GM13976 (cell line): ENCODE results near the gene ST3GAL3.
A peak's percentile ranks its signal among the peaks of the same experiment; 100 is the strongest.

Experiments used
- DNase-seq: peaks from one replicate; pipeline ENCODE4 v3.0.0; 2012; ENCODE audit warnings: low spot score
- CTCF ChIP-seq: IDR thresholded peaks from 2 replicates; pipeline ENCODE4 v1.5.1; 2012; ENCODE audit warnings: borderline replicate concordance, mild to moderate bottlenecking; ENCODE audit not compliant: insufficient read depth; ENCODE audit errors: extremely low read depth, missing control alignments, control extremely low read depth
- in situ Hi-C: fragments of 300-500 bp; cut with MboI; formaldehyde crosslinking; loops from one replicate; pipeline ENCODE4 v1.12.0; 2022; ENCODE audit warnings: low sequenced_read_pairs, mixed read lengths, inconsistent platforms; ENCODE audit not compliant: unreplicated experiment

The ST3GAL3 gene

GRCh38 chr1:43930949-43931275 is 223.6 kb downstream of the ST3GAL3 start:
- in situ Hi-C loops = loop anchor here (10.0 to 25.0 kb wide), 3 partner anchors 166 to 694 kb away; partner anchors contain the start of gene PTPRF
- TF ChIP-seq CTCF = no peak
- no peak for DNase-seq

GRCh38 chr1:43931711-43932660 is 224.7 kb downstream of the ST3GAL3 start:
- in situ Hi-C loops = loop anchor here (10.0 to 25.0 kb wide), 3 partner anchors 167 to 695 kb away; partner anchors contain the start of gene PTPRF
- no peak for DNase-seq
- TF ChIP-seq CTCF = no peak

GRCh38 chr1:43932786-43933385 is 225.6 kb downstream of the ST3GAL3 start:
- in situ Hi-C loops = loop anchor here (10.0 to 25.0 kb wide), 3 partner anchors 168 to 696 kb away; partner anchors contain the start of gene PTPRF
- TF ChIP-seq CTCF = no peak
- DNase-seq = peak; percentile 44

GRCh38 chr1:43933386-43934100 is 226.2 kb downstream of the ST3GAL3 start, which contains the start of gene ARTN:
ARTN (plus strand) TSS chr1:43933801; CDS start chr1:43935657, 1,856 bp downstream.
- no peak for TF ChIP-seq CTCF
- DNase-seq = no peak
- in situ Hi-C loops = loop anchor here (10.0 to 25.0 kb wide), 3 partner anchors 169 to 696 kb away; partner anchors contain the start of gene PTPRF

- TF ChIP-seq CTCF = peak; percentile 80
- in situ Hi-C loops = loop anchor here (10.0 to 25.0 kb wide), 3 partner anchors 170 to 697 kb away; partner anchors contain the start of gene PTPRF
- peak; percentile 90 for DNase-seq
Measured at GRCh38 chr1:43934101-43934985, 227.0 kb downstream of the ST3GAL3 start.
